ENCODE data around the gene PSG6. TPM values are rescaled to one million over a fixed set of nuclear protein-coding genes. Genes with fewer than 3 reads are reported as not detected.
"Not testable (repeated sequence)": the region's sequence is repeated elsewhere in the genome, so short reads cannot be mapped to it uniquely, and the experiment has no call there.

Gene PSG6
- total and polyA plus RNA-seq, 4 donors, result not detected

DNA sequence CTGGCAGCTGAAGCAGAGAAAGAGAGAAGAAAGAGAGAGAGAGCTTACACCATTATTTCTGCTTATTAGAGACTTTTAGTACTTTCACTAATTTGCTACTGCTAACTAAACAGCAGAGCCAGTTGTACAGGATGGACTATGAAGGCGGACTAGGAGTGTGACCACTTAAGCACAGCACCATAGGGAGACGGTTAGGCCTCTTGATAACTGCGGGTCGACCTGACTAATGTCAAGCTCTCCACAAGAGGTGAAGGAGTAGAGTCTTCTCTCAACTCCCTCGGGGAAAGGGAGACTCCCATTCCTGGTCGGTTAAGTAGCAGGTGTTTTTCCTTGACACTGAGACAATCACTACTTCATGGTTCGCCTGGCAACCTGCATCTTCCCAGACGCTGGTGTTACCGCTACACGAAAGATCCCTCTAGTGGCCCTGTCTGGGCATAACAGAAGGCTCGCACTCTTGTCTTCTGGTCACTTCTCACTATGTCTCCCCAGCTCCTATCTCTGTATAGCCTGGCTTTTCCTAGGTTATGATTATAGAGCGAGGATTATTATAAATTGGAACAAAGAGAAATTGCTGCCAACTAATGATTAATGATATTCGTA lies 24.6 kb upstream of the PSG6 start:
- no peak for DNase-seq
- no peaks in the 10 kb centered on the region for H3K36me3 ChIP-seq (ENCODE audit: control insufficient read depth in 4 of 4, insufficient read depth in 4 of 4, low read length in 4 of 4)
- H3K9ac ChIP-seq (ENCODE audit: insufficient read depth in 1 of 2, low read length in 2 of 2), result no peak overlapping the region
- no peak overlapping the region for H3K4me3 ChIP-seq
- WGBS, 2 donors, result 34 to 39% methylated on average over 13 of the region's 13 CpGs
- H3K9me3 ChIP-seq (ENCODE audit: control insufficient read depth in 4 of 4, insufficient read depth in 3 of 4, low read length in 3 of 4), result peaks cover 0 to 2% (median 0%) of the 10 kb centered on the region in 4 donors
- TF ChIP-seq, protein P1, sequence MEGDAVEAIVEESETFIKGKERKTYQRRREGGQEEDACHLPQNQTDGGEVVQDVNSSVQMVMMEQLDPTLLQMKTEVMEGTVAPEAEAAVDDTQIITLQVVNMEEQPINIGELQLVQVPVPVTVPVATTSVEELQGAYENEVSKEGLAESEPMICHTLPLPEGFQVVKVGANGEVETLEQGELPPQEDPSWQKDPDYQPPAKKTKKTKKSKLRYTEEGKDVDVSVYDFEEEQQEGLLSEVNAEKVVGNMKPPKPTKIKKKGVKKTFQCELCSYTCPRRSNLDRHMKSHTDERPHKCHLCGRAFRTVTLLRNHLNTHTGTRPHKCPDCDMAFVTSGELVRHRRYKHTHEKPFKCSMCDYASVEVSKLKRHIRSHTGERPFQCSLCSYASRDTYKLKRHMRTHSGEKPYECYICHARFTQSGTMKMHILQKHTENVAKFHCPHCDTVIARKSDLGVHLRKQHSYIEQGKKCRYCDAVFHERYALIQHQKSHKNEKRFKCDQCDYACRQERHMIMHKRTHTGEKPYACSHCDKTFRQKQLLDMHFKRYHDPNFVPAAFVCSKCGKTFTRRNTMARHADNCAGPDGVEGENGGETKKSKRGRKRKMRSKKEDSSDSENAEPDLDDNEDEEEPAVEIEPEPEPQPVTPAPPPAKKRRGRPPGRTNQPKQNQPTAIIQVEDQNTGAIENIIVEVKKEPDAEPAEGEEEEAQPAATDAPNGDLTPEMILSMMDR (IDR thresholded peaks at IDR 0.05; ENCODE audit: control extremely low read depth, extremely low read depth), result no peak
- no peaks in the 10 kb centered on the region for H3K27me3 ChIP-seq (ENCODE audit: control insufficient read depth in 3 of 3, insufficient read depth in 3 of 3, low read length in 2 of 3)
- H3K27ac ChIP-seq (ENCODE audit: low read depth in 1 of 2, low read length in 1 of 2), result no peak overlapping the region
- ATAC-seq (ENCODE audit: insufficient read depth, low FRiP score), result no peak
- H3K4me1 ChIP-seq (ENCODE audit: control insufficient read depth in 5 of 5, insufficient read depth in 5 of 5, low read length in 5 of 5), result no peaks in the 10 kb centered on the region

DNA sequence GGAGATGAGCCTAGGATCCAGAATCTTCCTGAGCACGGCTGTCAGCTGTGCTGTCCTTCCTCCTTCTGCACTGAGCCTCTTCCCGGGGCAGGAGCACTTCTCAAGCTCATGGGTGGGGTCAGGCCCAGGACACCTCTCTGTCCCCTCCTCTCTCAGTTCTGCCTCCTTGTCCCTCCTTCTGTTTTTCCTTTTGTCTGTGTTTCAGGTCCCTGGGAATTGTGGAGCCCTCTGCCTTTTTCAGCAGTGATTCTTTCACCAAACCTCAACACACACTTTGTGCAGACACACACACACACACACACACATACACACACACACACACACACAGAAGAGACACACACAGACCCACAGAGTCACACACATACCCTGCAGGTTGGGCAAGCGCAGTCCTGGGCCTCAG lies 19.4 kb upstream of the PSG6 start, which contains the start of gene PSG7:
TSS of gene PSG7 (minus strand) at position 101 of the 400 bp plus-strand sequence. CDS start 131 bp downstream, outside the sequence.
- WGBS, 2 donors, result 80 to 81% methylated on average over 3 of the region's 3 CpGs

DNA sequence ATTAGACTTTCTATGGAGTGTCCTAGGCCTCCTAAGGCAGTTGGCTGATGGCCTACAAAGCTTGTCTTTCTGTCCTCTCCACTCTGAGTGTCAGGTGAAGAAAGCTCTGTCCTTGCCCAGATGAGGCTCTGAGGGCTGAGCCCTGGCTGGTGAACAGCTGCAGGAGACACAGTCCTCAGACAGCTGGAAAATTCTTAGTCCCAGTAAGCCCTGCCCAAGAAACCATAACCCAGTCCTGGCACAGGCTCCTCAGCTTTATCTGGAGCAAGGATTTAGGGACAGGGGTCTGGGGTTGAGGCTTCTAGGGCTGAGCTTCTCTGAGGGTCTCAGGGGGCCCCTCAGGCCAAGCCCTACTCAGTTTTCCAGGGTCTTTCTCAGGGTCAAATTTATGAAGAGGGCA lies 17.0 kb upstream of the PSG6 start:
- H3K27ac ChIP-seq (ENCODE audit: low read depth in 1 of 2, low read length in 1 of 2); H3K36me3 ChIP-seq (ENCODE audit: control insufficient read depth in 4 of 4, insufficient read depth in 4 of 4, low read length in 4 of 4); ATAC-seq (ENCODE audit: insufficient read depth, low FRiP score): not testable (repeated sequence)

More for the DNA sequence above, 19.4 kb upstream of the PSG6 start, which contains the start of gene PSG7:
- not testable (repeated sequence) for ATAC-seq (ENCODE audit: insufficient read depth, low FRiP score); H3K36me3 ChIP-seq (ENCODE audit: control insufficient read depth in 4 of 4, insufficient read depth in 4 of 4, low read length in 4 of 4); H3K27ac ChIP-seq (ENCODE audit: low read depth in 1 of 2, low read length in 1 of 2); H3K9me3 ChIP-seq (ENCODE audit: control insufficient read depth in 4 of 4, insufficient read depth in 3 of 4, low read length in 3 of 4); H3K4me3 ChIP-seq; H3K9ac ChIP-seq (ENCODE audit: insufficient read depth in 1 of 2, low read length in 2 of 2); DNase-seq; H3K4me1 ChIP-seq (ENCODE audit: control insufficient read depth in 5 of 5, insufficient read depth in 5 of 5, low read length in 5 of 5); H3K27me3 ChIP-seq (ENCODE audit: control insufficient read depth in 3 of 3, insufficient read depth in 3 of 3, low read length in 2 of 3)

DNA sequence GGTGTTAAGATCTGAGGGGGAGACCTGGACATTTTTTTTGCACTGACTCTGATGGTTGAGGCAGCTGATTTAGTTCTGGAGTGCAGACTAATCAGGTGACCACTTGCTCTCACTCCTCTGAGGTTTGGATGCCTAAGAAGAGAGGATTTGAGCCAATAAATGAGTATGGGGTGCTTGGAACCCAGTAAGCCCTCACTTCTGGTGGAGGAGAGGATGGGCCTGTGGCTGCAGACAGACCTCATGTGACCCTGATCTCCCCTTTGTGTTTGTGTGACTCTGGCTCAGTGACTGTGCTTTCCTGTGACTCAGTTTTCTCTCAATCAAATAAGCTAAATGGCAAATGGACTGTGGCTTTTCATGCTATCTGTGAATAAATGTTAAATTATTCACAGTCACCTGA lies 16.5 kb upstream of the PSG6 start:
- not testable (repeated sequence) for H3K36me3 ChIP-seq (ENCODE audit: control insufficient read depth in 4 of 4, insufficient read depth in 4 of 4, low read length in 4 of 4); H3K4me3 ChIP-seq; H3K9me3 ChIP-seq (ENCODE audit: control insufficient read depth in 4 of 4, insufficient read depth in 3 of 4, low read length in 3 of 4); H3K27me3 ChIP-seq (ENCODE audit: control insufficient read depth in 3 of 3, insufficient read depth in 3 of 3, low read length in 2 of 3); H3K27ac ChIP-seq (ENCODE audit: low read depth in 1 of 2, low read length in 1 of 2); DNase-seq; H3K9ac ChIP-seq (ENCODE audit: insufficient read depth in 1 of 2, low read length in 2 of 2); H3K4me1 ChIP-seq (ENCODE audit: control insufficient read depth in 5 of 5, insufficient read depth in 5 of 5, low read length in 5 of 5); ATAC-seq (ENCODE audit: insufficient read depth, low FRiP score)

More for the DNA sequence above, 17.0 kb upstream of the PSG6 start:
- not testable (repeated sequence) for DNase-seq; H3K9ac ChIP-seq (ENCODE audit: insufficient read depth in 1 of 2, low read length in 2 of 2); H3K9me3 ChIP-seq (ENCODE audit: control insufficient read depth in 4 of 4, insufficient read depth in 3 of 4, low read length in 3 of 4); H3K4me3 ChIP-seq; H3K4me1 ChIP-seq (ENCODE audit: control insufficient read depth in 5 of 5, insufficient read depth in 5 of 5, low read length in 5 of 5); H3K27me3 ChIP-seq (ENCODE audit: control insufficient read depth in 3 of 3, insufficient read depth in 3 of 3, low read length in 2 of 3)

DNA sequence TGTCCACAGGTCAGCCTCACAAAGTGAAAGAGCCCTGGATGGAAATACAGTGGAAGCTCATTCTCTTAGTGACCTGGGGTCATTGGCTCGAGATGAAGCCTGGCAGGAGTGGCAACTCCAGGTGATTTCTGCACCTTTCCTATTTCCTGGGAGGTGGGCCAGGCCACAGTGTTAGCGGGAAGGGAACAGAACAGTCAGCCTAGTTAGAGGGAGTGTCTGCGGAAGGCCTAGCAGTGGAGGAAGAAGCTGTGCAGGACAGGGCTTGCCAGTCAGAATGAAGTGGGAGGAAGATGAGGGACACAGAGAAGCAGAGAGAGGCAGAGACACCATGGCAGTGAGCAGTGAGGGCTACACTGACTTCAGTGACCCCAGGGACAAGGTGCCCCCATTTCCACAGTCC lies 15.7 kb upstream of the PSG6 start:
- not testable (repeated sequence) for DNase-seq; ATAC-seq (ENCODE audit: insufficient read depth, low FRiP score)
- WGBS, 2 donors, result 76 to 84% methylated on average over 3 of the region's 3 CpGs

DNA sequence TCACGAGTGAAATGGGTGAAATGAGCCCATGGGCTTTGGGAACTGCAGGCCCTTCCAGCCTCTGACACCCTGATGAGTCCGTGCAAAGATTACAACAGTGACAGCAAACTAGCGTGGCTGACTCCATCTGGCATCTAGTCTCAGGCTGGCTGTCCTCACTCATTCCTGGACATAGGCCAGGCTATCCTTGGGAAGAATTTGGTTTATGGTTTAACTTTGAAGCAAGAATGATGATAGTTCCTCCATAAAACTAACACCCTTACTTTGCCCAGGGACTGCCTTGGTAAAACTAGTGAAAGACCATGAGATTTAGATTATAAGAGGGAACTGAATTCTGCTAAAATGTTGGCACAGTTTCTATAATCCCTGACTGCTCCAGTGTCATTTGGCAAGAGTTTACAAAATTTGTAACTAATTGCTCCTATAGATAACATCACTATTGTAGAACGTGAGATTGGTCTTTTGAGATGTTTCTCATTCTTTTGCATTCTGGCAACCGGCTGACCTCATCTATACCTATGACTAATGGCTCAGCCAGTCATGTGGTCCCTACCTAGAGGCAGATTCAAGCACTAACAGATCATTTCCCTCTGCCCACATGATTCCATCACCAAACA lies 14.9 kb upstream of the PSG6 start:
- WGBS, 2 donors, result 55 to 75% methylated on average over 5 of the region's 5 CpGs
- not testable (repeated sequence) for H3K4me3 ChIP-seq; H3K36me3 ChIP-seq (ENCODE audit: control insufficient read depth in 4 of 4, insufficient read depth in 4 of 4, low read length in 4 of 4); H3K4me1 ChIP-seq (ENCODE audit: control insufficient read depth in 5 of 5, insufficient read depth in 5 of 5, low read length in 5 of 5); ATAC-seq (ENCODE audit: insufficient read depth, low FRiP score); H3K27ac ChIP-seq (ENCODE audit: low read depth in 1 of 2, low read length in 1 of 2); H3K27me3 ChIP-seq (ENCODE audit: control insufficient read depth in 3 of 3, insufficient read depth in 3 of 3, low read length in 2 of 3); H3K9me3 ChIP-seq (ENCODE audit: control insufficient read depth in 4 of 4, insufficient read depth in 3 of 4, low read length in 3 of 4); H3K9ac ChIP-seq (ENCODE audit: insufficient read depth in 1 of 2, low read length in 2 of 2)
- peak in 2 of 3 donors; percentile 5 to 7 for DNase-seq

More for the DNA sequence above, 15.7 kb upstream of the PSG6 start:
- not testable (repeated sequence) for H3K9ac ChIP-seq (ENCODE audit: insufficient read depth in 1 of 2, low read length in 2 of 2); H3K9me3 ChIP-seq (ENCODE audit: control insufficient read depth in 4 of 4, insufficient read depth in 3 of 4, low read length in 3 of 4); H3K36me3 ChIP-seq (ENCODE audit: control insufficient read depth in 4 of 4, insufficient read depth in 4 of 4, low read length in 4 of 4); H3K27ac ChIP-seq (ENCODE audit: low read depth in 1 of 2, low read length in 1 of 2); H3K4me3 ChIP-seq; H3K4me1 ChIP-seq (ENCODE audit: control insufficient read depth in 5 of 5, insufficient read depth in 5 of 5, low read length in 5 of 5); H3K27me3 ChIP-seq (ENCODE audit: control insufficient read depth in 3 of 3, insufficient read depth in 3 of 3, low read length in 2 of 3)

DNA sequence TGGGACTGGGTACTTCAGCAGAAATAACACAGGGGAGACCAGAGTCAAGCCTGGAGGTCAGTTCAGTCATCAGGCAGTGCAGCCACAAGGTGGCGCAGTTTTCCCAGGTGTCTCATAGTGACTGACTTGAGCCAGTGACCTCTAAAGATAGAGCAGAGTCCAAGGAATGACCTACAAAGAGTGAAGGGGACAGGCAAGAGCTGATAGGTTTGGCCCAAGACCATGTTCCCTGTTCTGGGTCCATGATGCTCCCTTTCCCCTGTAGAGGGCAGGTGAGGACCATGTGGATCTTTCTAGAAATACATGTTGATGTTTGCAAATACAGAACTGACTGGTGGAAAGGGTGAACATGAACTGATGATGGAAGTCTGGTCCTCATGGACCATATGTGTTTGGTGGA lies 12.5 kb upstream of the PSG6 start:
- DNase-seq; H3K9ac ChIP-seq (ENCODE audit: insufficient read depth in 1 of 2, low read length in 2 of 2); H3K9me3 ChIP-seq (ENCODE audit: control insufficient read depth in 4 of 4, insufficient read depth in 3 of 4, low read length in 3 of 4); H3K4me1 ChIP-seq (ENCODE audit: control insufficient read depth in 5 of 5, insufficient read depth in 5 of 5, low read length in 5 of 5); H3K4me3 ChIP-seq; H3K36me3 ChIP-seq (ENCODE audit: control insufficient read depth in 4 of 4, insufficient read depth in 4 of 4, low read length in 4 of 4); H3K27ac ChIP-seq (ENCODE audit: low read depth in 1 of 2, low read length in 1 of 2); H3K27me3 ChIP-seq (ENCODE audit: control insufficient read depth in 3 of 3, insufficient read depth in 3 of 3, low read length in 2 of 3); ATAC-seq (ENCODE audit: insufficient read depth, low FRiP score): not testable (repeated sequence)
- WGBS, 2 donors, result 7% methylated on average over 1 of the region's 1 CpG
